GM18505 (cell line): ENCODE results near the gene CAMKK1.

Source experiments
- ATAC-seq: cut with Tn5 transposase; IDR thresholded peaks from one replicate; pipeline ENCODE4 v1.9.1; 2021; ENCODE audit not compliant: unreplicated experiment
- POLR2A ChIP-seq: IDR thresholded peaks from 4 replicates; pipeline ENCODE4 v1.6.1; 2011; ENCODE audit warnings: borderline replicate concordance; ENCODE audit not compliant: insufficient read depth, insufficient read length; ENCODE audit errors: extremely low read depth

Gene CAMKK1

GRCh38 chr17:3924512-3925350, 31.9 kb upstream of the CAMKK1 start:
- no peak for ATAC-seq
- no peak for TF ChIP-seq POLR2A

- no peak for ATAC-seq
- TF ChIP-seq POLR2A: no peak
Observed at GRCh38 chr17:3923466-3924190, 30.8 kb upstream of the CAMKK1 start.

GRCh38 chr17:3922765-3923164, 29.9 kb upstream of the CAMKK1 start:
- TF ChIP-seq POLR2A: no peak
- ATAC-seq: no peak

- no peak for TF ChIP-seq POLR2A
Observed at GRCh38 chr17:3921502-3922319, 28.9 kb upstream of the CAMKK1 start.

GRCh38 chr17:3921006-3921405, 28.2 kb upstream of the CAMKK1 start:
- TF ChIP-seq POLR2A: no peak
- no peak for ATAC-seq

More at GRCh38 chr17:3921502-3922319, 28.9 kb upstream of the CAMKK1 start:
- no peak for ATAC-seq

- no peak for ATAC-seq
- no peak for TF ChIP-seq POLR2A
Observed at GRCh38 chr17:3919123-3919624, 26.3 kb upstream of the CAMKK1 start.

- ATAC-seq: no peak
- TF ChIP-seq POLR2A: no peak
Observed at GRCh38 chr17:3918372-3919122, 25.7 kb upstream of the CAMKK1 start.

- no peak for TF ChIP-seq POLR2A
- ATAC-seq: no peak
Observed at GRCh38 chr17:3917391-3917931, 24.6 kb upstream of the CAMKK1 start.

GRCh38 chr17:3916825-3917224, 24.0 kb upstream of the CAMKK1 start:
- no peak for TF ChIP-seq POLR2A
- no peak for ATAC-seq

- no peak for ATAC-seq
- peak; percentile 19 for TF ChIP-seq POLR2A
Observed at GRCh38 chr17:3915995-3916696, 23.3 kb upstream of the CAMKK1 start, which contains the start of gene P2RX1. Gene P2RX1 (minus strand): TSS chr17:3916465. CDS start chr17:3916225, 240 bp downstream.

GRCh38 chr17:3915581-3915994, 22.7 kb upstream of the CAMKK1 start:
- TF ChIP-seq POLR2A: no peak
- ATAC-seq: no peak
